SW 1271 (cell line): ENCODE measurements around the gene KNDC1.
"Not testable (repeated sequence)": the region's sequence is repeated elsewhere in the genome, so short reads cannot be mapped to it uniquely, and the experiment has no call there.

ENCODE experiments used
- DNase-seq, 2 experiments: peaks; one replicate each; lab custom pipeline; 2025; lab: John Stamatoyannopoulos, UW

The KNDC1 gene

DNA sequence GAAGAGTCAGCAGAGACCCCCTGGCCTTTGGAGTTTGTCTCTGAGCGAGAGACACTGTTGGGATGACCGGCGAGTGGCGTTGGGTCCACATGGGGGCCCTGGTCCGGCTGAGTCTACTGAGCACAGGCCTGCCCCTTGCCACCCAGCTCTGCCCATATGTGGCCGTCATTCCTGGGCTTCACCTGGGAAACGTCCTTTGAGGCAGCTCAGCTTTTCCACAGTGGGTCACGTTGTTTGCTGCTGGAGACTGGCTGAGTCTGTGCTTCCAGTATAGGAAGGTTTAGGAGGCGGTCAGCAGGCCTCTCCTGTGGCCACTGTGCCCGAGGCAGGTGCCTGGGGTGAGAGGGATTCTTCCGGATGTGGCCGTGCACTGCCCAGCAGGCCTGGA is 99.6 kb downstream of the KNDC1 start:
- no peak for DNase-seq

GRCh38 chr10:133260895-133261725 is 101.1 kb downstream of the KNDC1 start:
- peak; percentile 29 to 63 for DNase-seq

DNA sequence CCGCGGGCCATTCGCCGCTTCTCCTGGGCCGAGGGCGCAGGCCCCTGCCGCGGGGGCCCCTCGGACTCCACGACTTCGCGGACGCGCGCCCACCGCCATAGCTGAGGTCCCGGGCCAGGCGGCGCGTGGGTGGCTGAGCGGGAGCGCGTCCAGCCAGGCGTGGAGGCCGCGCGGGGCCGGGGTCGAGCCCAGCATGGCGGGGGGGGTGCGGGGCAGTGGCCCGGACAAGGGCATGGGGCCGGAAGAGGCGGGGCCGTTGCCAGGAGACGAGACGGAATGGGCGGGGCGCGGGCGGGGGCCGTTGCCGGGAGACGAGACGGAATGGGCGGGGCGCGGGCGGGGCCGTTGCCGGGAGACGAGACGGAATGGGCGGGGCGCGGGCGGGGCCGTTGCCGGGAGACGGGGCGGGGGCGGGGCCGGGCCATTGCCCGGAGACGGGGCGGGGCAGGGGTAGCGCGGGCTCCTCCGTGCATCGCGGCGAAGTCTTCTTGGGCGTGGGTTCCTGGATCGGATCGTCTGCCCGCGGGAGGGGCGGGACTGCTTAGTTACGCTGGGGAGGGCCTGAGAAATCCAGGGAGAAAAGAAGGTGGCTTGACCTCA is 101.8 kb downstream of the KNDC1 start:
- peak in 1 of 2 experiments; percentile 45 for DNase-seq

DNA sequence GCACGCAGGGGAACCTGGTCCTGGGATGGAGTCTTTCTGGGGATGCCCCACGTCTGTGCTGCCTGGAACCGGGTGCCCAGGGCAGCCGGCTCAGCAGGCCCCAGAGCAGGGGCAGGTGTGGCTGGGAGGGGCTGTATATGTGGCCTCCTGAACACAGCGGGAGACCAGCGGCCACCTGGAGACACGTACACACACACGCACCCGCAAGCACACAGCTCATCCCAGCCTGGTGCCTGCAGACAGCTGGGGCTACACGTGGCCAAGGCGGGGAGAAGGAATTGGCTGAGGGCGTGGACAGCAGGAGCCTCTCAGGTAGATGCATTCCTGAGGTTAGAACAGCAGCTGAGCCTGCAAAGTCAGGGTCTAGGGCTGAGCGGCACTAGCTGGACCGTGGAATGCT is 102.7 kb downstream of the KNDC1 start:
- DNase-seq, result no peak

GRCh38 chr10:133263674-133264073 is 103.7 kb downstream of the KNDC1 start:
- no peak for DNase-seq

DNA sequence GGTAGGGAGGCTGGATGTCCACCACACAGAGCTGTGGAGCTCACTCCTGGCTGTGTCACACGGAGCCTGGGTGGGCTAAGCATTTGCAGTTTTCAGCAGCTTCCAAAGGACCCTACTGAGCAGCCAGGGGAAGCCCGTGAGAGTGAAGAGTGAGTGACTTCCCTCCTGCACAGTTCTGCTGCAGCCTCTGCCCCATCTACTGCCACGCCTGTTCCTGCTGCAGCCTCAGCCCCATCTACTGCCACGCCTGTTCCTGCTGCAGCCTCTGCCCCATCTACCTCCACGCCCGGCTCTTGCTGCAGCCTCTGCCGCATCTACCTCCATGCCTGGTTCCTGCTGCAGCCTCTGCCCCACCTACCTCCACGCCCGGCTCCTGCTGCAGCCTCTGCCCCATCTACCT is 104.4 kb downstream of the KNDC1 start:
- DNase-seq, result no peak

- not testable (repeated sequence) for DNase-seq
Measured at GRCh38 chr10:133265052-133265451, 105.0 kb downstream of the KNDC1 start.

DNA sequence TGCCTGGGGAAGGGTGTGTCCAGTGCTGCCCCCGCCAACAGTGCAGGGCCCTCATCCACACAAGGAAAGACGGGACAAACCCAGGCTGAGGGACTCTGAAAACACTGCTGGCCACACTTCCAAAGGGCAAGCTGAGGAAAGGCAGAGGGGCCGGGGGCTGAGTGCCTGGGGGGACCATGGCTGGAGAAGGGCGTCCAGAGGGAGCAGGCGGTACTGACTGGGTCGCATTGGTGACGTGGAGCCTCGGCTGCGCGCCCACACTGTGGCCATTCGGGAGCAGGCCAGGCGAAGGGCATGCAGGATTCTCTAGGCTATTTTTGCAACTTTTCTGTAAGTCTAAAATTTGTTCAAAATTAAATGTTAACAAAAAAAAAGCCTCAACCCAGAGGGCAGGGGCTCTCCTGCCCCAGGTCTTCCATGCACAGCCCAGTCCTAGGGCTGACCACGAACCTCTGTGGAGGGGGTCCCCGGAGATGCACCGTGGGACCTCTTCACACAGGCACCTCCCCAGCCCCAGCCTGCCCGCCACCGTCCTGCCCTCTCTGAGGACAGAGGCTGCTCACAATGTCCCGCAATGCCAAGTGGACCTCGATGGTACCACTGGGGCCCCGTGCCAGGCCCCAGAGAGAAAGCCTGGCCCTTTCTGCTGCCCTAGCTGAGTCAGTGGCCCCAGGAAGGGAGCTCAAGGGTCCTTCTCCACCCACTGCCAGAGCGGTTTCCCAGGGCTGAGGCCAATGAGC is 106.2 kb downstream of the KNDC1 start:
- DNase-seq, result no peak

GRCh38 chr10:133267293-133267692 is 107.3 kb downstream of the KNDC1 start:
- DNase-seq, result no peak

- DNase-seq, result no peak
Measured at GRCh38 chr10:133267829-133268228, 107.8 kb downstream of the KNDC1 start.

DNA sequence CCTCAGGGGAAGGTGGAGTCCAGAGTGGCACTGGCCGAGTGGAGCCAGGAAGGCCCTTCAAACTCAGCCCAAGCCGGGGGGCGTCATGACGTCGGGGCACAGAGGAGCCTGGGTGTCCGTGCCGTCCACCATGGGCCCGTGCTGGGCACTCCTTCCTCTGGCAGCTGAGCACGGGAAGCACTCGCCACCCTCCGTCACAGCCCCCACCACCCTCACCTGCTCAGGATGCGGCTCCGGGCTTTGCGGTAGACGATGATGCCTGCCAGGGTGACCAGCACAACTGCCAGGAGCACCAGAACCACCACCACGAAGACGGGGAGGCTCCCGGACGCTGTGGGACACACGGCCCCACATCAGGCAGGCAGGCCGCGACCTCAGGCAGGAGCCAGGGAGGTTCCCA is 108.5 kb downstream of the KNDC1 start:
- no peak for DNase-seq

DNA sequence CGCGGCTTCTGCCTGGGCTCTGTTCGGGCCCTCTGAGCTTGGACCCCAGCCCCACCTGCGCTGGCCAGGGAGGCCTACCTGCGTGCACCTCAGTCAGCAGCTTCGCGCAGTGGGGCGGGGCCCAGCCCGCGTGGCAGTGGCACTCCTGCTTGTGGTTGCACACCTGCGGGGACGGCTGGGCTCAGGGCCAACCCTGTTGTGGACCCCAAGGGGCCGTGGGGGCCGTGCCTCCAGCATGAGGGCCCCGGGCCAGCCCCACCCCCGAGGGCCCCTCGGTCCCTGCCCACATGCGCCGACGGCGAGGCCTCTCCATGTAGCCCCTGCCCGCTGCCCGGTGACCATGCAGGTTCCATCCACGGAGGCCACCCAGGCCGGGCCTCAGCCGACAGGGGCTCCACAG is 109.3 kb downstream of the KNDC1 start:
- DNase-seq, result no peak

DNA sequence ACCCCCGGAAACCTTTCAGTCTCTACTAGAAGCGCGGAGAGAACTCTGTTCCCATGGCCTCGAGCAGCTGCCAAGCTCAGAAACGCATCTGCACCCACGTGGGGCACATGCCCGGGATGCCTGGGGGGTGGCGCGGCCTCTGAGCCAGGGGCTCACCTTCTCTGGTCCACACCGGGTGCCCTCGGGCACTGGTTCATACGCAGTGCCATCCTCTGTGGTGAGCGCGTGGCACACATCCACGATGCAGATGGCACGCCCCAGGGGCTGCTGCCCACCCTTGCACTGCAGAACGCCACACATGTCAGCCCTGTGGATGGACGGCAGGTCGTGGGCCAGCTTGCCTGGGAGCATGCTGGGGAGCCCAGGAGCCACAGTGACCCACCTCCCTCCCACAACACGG is 110.2 kb downstream of the KNDC1 start:
- DNase-seq, result no peak

DNA sequence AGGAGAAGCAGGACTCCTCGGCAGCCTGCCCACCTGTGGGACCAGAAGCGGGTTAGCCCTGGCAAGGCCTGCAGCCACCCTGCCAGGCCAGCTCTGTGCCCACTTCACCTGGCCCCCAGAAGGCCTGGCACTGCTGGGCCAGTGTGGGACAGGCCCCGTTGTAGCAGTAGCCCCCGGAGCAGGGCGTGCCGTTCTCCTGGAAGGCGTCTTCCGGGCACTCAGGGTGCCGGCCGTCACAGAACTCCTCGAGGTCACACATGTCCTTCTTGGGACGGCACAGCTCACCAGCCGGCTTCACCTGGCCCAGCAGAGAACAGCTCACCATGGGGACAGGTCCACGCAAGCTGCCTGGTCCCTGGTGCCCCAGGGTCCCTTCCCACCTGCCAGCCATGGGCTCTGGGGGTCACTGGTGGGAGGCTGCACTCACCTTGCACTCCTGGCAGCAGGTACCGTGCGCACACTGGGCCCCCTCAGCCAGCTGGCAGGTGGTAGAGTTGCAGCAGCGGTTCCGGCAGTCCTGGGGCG is 110.8 kb downstream of the KNDC1 start:
- no peak for DNase-seq

DNA sequence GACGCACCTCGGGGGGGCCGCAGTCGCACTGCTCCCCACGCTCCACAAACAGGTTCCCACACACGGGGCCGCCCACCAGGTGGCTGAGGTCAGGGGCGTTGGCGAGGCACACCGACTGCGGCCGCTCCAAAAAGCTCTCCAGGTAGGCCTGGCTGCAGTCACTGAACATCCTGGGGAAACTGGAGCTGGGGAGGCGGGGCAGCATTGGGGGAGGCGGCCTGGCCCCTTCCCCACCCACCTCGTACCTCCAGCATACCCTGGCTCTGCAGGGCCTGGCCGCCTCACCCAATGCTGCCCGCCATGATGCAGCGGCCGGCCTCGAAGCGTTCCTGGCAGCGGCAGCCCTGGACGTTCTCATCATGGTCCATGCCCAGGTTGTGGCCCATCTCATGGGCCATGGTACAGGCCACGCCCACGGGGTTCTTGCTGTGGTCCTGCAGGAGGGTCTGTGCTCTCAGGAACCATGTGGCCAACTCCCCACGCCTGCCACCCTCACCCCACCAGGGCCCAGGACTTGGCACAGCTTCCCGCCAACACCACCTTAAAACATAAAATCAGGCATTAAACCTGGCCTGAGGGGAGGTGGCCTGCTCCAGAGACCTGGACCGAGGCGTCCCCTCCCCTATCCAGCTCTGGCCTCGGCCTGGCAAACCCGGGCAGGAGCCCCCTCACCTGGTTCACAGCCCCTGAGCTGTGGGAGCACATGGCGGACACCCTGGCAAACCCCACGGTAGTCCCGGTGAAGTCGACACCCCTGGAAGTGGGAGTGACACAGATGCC is 111.7 kb downstream of the KNDC1 start:
- DNase-seq, result no peak

DNA sequence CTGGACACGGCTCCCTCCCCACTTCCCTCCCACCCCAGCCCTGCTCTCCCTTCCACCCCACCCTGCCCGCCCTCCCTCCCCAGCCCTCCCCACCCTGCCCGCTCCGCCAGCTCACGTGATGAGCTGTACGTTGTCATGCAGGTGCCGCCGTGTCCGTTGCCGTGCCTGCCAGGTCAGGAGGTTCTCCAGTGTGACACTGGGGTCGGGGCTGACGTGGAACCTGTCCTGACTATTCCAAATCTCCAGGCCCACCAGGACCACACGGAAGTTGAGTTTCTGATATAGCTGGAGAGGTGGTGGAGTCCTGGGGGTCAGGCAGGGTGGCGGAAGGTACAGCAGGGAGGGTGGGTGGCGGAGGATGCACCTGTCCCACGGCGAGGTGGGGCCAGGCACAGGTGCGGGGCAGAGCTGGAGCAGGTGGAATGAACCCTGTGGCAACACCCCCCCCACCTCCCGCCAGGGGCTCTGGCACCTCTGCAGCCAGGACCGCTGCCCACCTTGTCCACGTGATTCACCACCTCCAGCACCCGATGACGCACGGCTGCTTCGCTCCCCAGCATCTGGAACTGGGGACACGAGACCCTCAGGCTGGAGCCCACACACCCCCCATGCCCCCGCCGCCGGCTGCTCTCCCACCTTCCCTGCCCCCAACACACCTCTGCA is 112.4 kb downstream of the KNDC1 start:
- DNase-seq, result no peak

DNA sequence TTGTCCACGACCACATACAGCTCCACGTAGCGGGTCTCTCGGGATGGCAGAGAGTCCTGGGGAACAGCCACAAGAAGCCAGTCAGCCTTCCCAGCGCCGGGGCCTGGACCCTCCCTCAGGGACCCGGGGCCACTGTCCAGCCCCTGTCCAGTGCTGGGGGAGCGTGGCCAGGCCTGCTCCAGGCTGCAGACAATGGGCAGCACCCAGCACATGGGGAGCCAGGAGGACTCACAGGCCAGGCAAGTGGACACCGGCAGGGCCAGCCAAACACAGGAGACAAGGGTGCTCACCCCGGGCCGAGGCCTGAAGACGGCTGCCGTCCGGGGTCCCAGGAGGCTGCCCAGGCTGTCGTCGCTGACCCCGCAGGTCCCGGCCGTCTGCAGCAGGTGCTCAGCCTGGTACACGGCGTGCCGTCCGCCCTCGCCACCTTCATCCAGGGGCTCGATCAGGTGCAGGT is 113.0 kb downstream of the KNDC1 start:
- no peak for DNase-seq

GRCh38 chr10:133273534-133274143 is 113.6 kb downstream of the KNDC1 start:
- no peak for DNase-seq

DNA sequence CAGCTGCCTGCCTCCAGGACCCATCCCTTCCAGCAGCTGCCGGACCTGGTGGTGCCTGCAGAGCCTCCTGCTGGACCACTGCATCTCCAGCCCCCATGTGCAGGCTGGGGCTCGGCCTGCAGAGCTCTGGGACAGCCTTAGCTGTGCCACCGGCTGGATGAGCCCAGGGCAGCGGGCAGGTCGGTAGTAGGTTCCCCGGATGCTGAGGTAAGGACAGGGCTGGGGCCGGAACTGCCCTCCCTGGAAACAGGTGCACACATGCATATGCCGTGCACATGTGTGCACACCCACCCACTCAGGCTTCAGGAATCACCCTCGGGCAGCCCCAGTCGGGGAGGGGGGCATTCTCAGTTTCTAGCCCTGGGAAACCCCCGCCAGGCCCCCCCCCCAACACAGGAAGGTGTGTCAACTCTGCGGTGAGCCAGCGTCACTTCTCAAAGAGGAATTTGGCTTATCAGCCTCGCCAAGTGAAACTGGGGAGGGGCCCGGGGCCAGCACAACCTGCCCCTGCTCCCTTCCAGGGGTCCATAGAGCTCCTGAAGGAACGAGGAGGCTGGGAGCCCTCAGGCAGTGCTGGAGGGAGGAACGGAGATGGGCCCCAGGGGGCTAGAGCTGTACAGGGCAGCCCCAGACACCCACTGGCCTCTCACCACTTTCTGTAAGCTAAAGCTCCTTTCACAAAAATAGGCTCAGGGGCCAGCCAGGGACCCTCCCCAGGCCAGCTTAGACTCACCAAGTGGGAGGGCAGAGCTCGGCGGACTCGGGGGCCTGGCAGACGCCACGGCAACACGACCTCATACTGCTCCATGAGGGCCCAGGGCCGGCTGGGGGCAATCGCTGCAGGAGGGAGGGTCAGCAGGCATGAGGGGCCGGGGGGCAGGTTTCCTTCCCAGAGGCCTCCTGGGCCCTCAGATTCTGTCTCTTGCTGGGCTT is 115.0 kb downstream of the KNDC1 start:
- DNase-seq, result no peak

GRCh38 chr10:133275684-133276092 is 115.7 kb downstream of the KNDC1 start:
- no peak for DNase-seq
